Colon (tissue), 2 donors: Measurements from ENCODE around the gene TIMM8B.
"Not testable (repeated sequence)": the region's sequence is repeated elsewhere in the genome, so short reads cannot be mapped to it uniquely, and the experiment has no call there.

ENCODE experiments used
- FAIRE-seq: peaks from 2 replicates; lab custom pipeline; 2012; peaks lifted over from hg19 to GRCh38; lab: Jason Lieb, UNC
- donor health status: control.
- donor health status: control.

Gene TIMM8B

GRCh38 chr11:112073941-112074811 is 12.4 kb downstream of the TIMM8B start, which contains the start of the genes NKAPD1 and PIH1D2:
Gene NKAPD1, plus strand, starts transcription at chr11:112074299. Its CDS starts 1,276 bp downstream, at chr11:112075575.
Gene PIH1D2, minus strand, starts transcription at chr11:112074017. Its CDS starts 843 bp downstream, at chr11:112073174.
- no peak for FAIRE-seq

DNA sequence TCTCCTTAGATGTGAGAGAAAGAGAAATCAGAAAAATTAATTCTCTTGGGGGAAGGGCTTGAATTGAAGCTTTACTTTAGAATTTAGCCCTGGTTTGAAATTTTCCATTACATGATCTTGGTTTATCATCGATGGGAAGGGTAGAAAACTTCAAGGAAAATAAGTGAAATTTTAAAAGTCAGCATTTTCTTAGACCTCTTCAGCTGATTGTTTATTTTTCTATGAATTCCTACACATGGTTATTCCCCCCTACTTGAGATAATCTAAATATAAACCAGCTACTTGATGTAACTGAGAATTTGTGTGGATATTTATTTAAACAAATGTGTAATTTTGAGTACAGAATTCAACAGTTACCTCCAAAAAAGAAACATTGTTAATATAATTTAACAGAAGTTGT is 23.6 kb downstream of the TIMM8B start:
- FAIRE-seq, result no peak

DNA sequence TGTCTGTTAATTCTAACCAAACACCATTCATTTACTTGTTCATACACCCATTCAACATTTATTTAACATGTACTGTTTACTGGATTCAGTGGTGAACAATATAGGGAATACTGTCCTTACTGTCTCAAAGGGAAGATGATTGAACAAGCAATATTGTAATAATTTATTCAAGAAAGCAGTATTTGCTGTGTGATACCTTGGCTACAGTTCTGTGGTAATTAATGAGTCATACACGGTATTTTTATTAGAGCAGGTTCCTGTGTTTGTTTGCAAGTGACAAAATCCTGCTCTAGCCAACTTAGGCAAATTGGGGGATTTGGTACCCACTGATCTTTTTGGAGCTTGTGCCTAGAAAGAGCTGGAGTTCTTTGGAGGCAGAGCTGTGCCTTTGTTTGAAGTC is 28.5 kb downstream of the TIMM8B start:
- no peak for FAIRE-seq

- FAIRE-seq, result no peak
Measured at GRCh38 chr11:112057170-112057569, 29.4 kb downstream of the TIMM8B start.

DNA sequence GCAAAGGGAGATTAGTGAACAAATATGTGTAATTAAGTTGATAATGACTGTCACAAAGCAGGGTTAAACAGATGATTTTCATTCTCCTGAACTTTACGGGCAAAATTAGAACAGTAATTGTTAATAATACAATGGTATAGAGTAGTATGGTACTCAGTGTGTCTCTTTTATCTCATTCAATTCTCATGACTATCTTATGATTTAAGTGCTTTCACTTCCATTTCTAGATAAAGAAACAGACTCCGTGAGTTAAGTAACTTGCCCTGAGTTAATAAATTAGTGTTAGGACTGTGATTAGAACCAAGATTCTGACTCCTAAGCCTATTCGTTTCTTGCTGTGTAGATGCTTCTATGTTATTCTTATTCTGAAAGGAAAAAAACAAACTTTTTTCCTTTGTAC is 34.8 kb downstream of the TIMM8B start:
- no peak for FAIRE-seq

- no peak for FAIRE-seq
Measured at GRCh38 chr11:112050721-112051120, 35.8 kb downstream of the TIMM8B start.

DNA sequence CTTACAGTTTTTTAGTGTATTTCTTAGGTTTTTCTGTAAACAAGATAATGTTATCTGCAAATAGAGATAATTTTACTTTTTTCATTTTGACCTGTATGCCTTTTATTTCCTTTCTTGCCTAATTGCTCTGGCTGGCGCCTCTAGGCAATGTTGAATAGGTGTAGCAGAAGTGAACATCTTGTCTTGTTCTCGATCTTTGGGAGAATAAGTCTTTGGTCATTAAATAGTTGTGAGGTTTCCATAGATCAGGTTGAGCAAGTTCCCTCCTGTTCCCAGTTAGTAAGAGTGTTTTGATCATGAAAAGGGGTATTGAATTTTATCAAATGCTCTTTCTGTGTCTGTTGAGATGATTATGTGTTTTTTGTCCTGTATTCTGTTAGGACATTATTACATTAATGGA is 36.8 kb downstream of the TIMM8B start:
- FAIRE-seq, result no peak

GRCh38 chr11:112048256-112048655 is 38.3 kb downstream of the TIMM8B start:
- FAIRE-seq, result not testable (repeated sequence)

- FAIRE-seq, result not testable (repeated sequence)
Measured at GRCh38 chr11:112046647-112047046, 39.9 kb downstream of the TIMM8B start.

DNA sequence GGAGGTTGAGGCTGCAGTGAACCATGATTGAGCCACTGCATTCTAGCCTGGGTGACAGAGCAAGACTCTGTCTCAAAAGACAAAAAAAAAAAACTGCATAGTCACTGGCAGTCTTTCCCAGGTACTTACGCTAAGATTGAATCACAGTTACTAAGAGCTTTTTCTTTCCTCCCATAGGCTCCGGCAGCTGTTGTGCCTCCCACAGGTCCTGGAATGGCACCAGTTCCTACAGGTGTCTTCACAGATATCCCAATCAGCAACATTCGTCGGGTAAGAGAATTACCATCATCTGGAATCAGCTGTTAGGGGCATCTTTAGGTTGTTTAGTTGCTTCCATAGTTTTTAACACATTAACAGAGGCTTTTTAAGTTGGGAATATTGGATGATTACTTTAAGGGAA is 41.6 kb downstream of the TIMM8B start:
- no peak for FAIRE-seq

- no peak for FAIRE-seq
Measured at GRCh38 chr11:112042961-112043304, 43.6 kb downstream of the TIMM8B start.

DNA sequence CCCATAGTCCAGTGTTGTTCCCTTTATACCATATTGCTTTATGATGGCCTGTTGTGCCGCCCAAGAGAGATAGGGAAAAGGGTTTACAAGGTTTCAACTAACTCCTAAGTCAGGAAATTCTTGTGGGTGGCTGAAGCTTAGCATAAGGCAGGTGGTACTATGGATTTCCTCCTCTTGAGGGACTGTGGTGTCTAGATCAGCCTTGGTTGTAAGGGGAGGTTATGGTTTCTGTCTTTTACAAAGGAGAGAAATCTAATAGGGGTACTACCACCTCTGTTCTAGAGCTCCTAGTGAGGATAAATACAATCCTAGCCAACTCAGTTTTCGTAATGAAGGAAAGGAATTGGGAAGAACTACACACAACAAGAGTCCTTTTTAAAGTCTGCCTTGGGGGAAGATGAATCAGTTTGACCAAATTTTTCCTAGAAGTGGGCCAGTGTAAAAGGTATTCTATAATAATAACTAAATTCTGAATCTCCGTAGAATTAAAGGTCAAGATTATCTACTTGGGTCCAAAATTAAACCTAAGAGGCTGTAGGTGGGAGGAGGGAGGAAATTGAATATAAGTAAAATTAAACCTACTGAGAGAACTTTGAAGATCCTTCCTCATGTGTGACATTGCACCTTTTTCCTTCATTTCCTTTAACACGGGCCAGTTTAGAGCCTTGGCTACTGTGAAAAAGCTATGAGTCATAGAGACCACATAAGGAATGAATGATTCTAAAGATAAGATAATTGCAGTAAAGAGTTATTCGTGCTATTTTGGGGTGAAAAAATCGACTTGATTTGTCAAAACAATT is 44.2 kb downstream of the TIMM8B start:
- FAIRE-seq, result no peak

DNA sequence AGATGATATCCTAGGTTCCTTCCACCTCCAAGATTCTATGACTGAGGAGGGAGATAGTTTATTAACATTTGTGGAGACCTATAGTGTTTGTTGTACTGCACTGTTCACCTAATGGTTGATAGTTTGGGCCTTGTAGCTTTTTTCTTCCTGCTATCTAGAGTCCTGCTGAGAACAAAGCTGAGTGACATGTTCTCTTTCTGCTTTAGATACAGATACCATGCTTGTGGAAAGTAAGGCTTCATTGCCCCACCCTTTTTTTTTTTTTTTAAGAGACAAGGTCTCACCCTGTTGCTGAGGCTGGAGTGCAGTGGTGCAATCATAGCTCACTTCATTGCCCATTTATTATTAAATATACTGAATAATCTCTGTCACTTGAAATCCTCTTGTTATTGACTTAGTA is 49.0 kb downstream of the TIMM8B start:
- no peak for FAIRE-seq
